K562 (cell line): Measurements from ENCODE around the gene SOWAHA. TPM values are rescaled to one million over a fixed set of nuclear protein-coding genes. Genes with fewer than 3 reads are reported as not detected.

Experiments used
- ATAC-seq: fragments of 200-7000 bp; cut with Tn5 transposase; 3 replicates; pipeline ENCODE4 v1.9.1; 2020; ENCODE audit warnings: moderate library complexity
- BruUV-seq: library from RNA; stranded (reverse); fragments of 400-500 nt; replicated peaks from 2 replicates; lab custom pipeline; 2021; lab: Mats Ljungman, UMichigan
- CTCF ChIA-PET: fragments of 300-600 bp; formaldehyde crosslinking; extraction: SDS; loops from one replicate; lab custom pipeline; 2021; ENCODE audit warnings: low intra/inter-chr PET ratio; lab: Yijun Ruan, JAX
- POLR2A ChIA-PET: fragments of 300-600, 350-650 bp; sonication (Branson Sonifier 250); formaldehyde crosslinking; extraction: SDS; loops from one replicate; lab custom pipeline; 2021; ENCODE audit warnings: antibody characterized with exemption, inconsistent platforms; lab: Yijun Ruan, JAX
- DNase-seq, 4 experiments: peaks; one replicate each; pipeline versions ENCODE4 v3.0.0 to v3.0.0-alpha.2; 2011 to 2018; ENCODE audit warnings: low spot score in 3 of 4, mixed read lengths in 3 of 4; ENCODE audit errors: extremely low read depth in 1 of 4
- FAIRE-seq: peaks from 2 replicates; lab custom pipeline; 2011; peaks lifted over from hg19 to GRCh38; lab: Jason Lieb, UNC
- H2AFZ ChIP-seq: 2 replicates; pipeline ENCODE4 v1.6.0; 2011; ENCODE audit warnings: low read depth, low read length, control low read depth, inconsistent platforms
- H3K27ac ChIP-seq: fragments of 200-600 bp; 3 replicates; pipeline ENCODE4 v1.8.0; 2011; ENCODE audit warnings: low read depth, mild to moderate bottlenecking, control low read depth, inconsistent platforms, low read length, moderate library complexity, mixed read lengths; ENCODE audit errors: extremely low read depth
- H3K27me3 ChIP-seq, 2 experiments: fragments of 300-600 bp in 1 of 2; 2 replicates in 1 of 2; 3 replicates in 1 of 2; pipeline versions ENCODE4 v1.6.0 to v1.8.0; 2011; ENCODE audit warnings: inconsistent platforms in 2 of 2, low read length in 2 of 2, mild to moderate bottlenecking in 1 of 2, mixed read lengths in 1 of 2, moderate library complexity in 1 of 2; ENCODE audit not compliant: control insufficient read depth in 2 of 2, insufficient read depth in 2 of 2
- H3K36me3 ChIP-seq: fragments of 300-600 bp; 3 replicates; pipeline ENCODE4 v1.8.0; 2011; ENCODE audit warnings: mild to moderate bottlenecking, low read length, inconsistent platforms; ENCODE audit not compliant: control insufficient read depth, insufficient read depth
- H3K4me1 ChIP-seq, 2 experiments: fragments of 200-600 bp in 1 of 2; replicated peaks in 1 of 2; 2 replicates in 1 of 2; 3 replicates in 1 of 2; pipeline versions ENCODE4 v1.5.1 to v1.8.0; 2011; ENCODE audit warnings: inconsistent platforms in 2 of 2, low read length in 2 of 2, mild to moderate bottlenecking in 1 of 2, mixed read lengths in 1 of 2, moderate library complexity in 1 of 2; ENCODE audit not compliant: control insufficient read depth in 2 of 2, insufficient read depth in 2 of 2
- H3K4me2 ChIP-seq: 2 replicates; pipeline ENCODE4 v1.6.1; 2011; ENCODE audit warnings: low read length, control low read depth, inconsistent platforms, mixed read lengths; ENCODE audit not compliant: insufficient read depth
- H3K4me3 ChIP-seq: fragments of 200-600 bp; sonication (generic), shearing (Covaris generic); 2 replicates; pipeline ENCODE4 v1.5.1; 2016; ENCODE audit warnings: control low read depth, inconsistent platforms
- H3K79me2 ChIP-seq: fragments of 200-600 bp; 3 replicates; pipeline ENCODE4 v1.8.0; 2011; ENCODE audit warnings: low read length, inconsistent platforms; ENCODE audit not compliant: control insufficient read depth, insufficient read depth
- H3K9ac ChIP-seq, 2 experiments: 2 replicates each; pipeline versions ENCODE4 v1.6.0 to v1.6.1; 2011; ENCODE audit warnings: low read depth in 2 of 2, low read length in 2 of 2, control low read depth in 1 of 2, inconsistent platforms in 1 of 2, mild to moderate bottlenecking in 1 of 2, mixed read lengths in 1 of 2; ENCODE audit not compliant: insufficient read depth in 1 of 2
- H3K9me1 ChIP-seq: one replicate; pipeline ENCODE4 v1.6.0; 2011; ENCODE audit warnings: inconsistent platforms, mild to moderate bottlenecking, low read length, moderate library complexity; ENCODE audit not compliant: control insufficient read depth, insufficient read depth
- H3K9me3 ChIP-seq: replicated peaks from 2 replicates; pipeline ENCODE4 v1.5.1; 2011; ENCODE audit warnings: low read depth, low read length, inconsistent platforms; ENCODE audit not compliant: control insufficient read depth, insufficient read depth
- H4K20me1 ChIP-seq: replicated peaks from 2 replicates; pipeline ENCODE4 v1.6.1; 2011; ENCODE audit warnings: low read length, inconsistent platforms, mixed read lengths; ENCODE audit not compliant: control insufficient read depth, insufficient read depth
- ARHGAP35 ChIP-seq: fragments of 450-650 bp; IDR thresholded peaks from 2 replicates; pipeline ENCODE4 v1.6.1; 2018; ENCODE audit not compliant: partially characterized antibody
- BDP1 ChIP-seq: IDR thresholded peaks from 3 replicates; pipeline ENCODE4 v1.6.1; 2011; ENCODE audit not compliant: insufficient read length, insufficient read depth
- ELF4 ChIP-seq: fragments of 450-650 bp; formaldehyde crosslinking; IDR thresholded peaks from 2 replicates; pipeline ENCODE4 v1.4.0; 2022; ENCODE audit warnings: missing genetic modification characterization
- JUNB ChIP-seq: fragments of 450-650 bp; formaldehyde crosslinking; conservative IDR thresholded peaks from 2 replicates; pipeline ENCODE4 v1.4.0; 2020; ENCODE audit warnings: mild to moderate bottlenecking
- MED1 ChIP-seq: sonication (generic); formaldehyde crosslinking; IDR thresholded peaks from 2 replicates; pipeline ENCODE4 v1.8.1; 2023; ENCODE audit warnings: missing genetic modification reagents, borderline replicate concordance
- PCBP2 ChIP-seq: fragments of 200-400 bp; formaldehyde crosslinking; IDR thresholded peaks from 2 replicates; pipeline ENCODE4 v1.6.1; 2018; ENCODE audit warnings: low read length, low read depth, mild to moderate bottlenecking, moderate library complexity; ENCODE audit not compliant: poor library complexity, severe bottlenecking
- RBM22 ChIP-seq: fragments of 200-400 bp; formaldehyde crosslinking; IDR thresholded peaks from 2 replicates; pipeline ENCODE4 v1.6.1; 2018; ENCODE audit warnings: low read length, low read depth; ENCODE audit not compliant: poor library complexity, severe bottlenecking
- SAP30 ChIP-seq: fragments of 200-600 bp; sonication (generic); IDR thresholded peaks from 2 replicates; pipeline ENCODE4 v1.6.1; 2012; ENCODE audit warnings: borderline replicate concordance, low read depth, mild to moderate bottlenecking, moderate library complexity, low read length, control low read depth, inconsistent platforms; ENCODE audit not compliant: insufficient read depth, poor library complexity, severe bottlenecking
- TEAD4 ChIP-seq, 2 experiments: sonication (generic) in 1 of 2; formaldehyde crosslinking in 1 of 2; IDR thresholded peaks; 2 replicates each; pipeline versions ENCODE4 v1.6.1 to v1.8.0; 2012 to 2022; ENCODE audit warnings: borderline replicate concordance in 1 of 2, inconsistent platforms in 1 of 2, low read length in 1 of 2, mild to moderate bottlenecking in 1 of 2, missing genetic modification reagents in 1 of 2
- TFAM ChIP-seq: fragments of 250-450 bp; sonication (Bioruptor Pico); conservative IDR thresholded peaks from 2 replicates; pipeline ENCODE4 v1.5.0; 2021; ENCODE audit warnings: mild to moderate bottlenecking, moderate library complexity
- TGIF2 ChIP-seq: sonication (generic); formaldehyde crosslinking; IDR thresholded peaks from 2 replicates; pipeline ENCODE4 v1.8.1; 2022; ENCODE audit warnings: mild to moderate bottlenecking, missing genetic modification reagents, moderate library complexity
- ZNF232 ChIP-seq: sonication (generic); formaldehyde crosslinking; IDR thresholded peaks from 2 replicates; pipeline ENCODE4 v1.8.0; 2022; ENCODE audit warnings: mild to moderate bottlenecking, missing genetic modification reagents
- ZNF445 ChIP-seq: fragments of 250-450 bp; sonication (Bioruptor Pico); IDR thresholded peaks from 2 replicates; pipeline ENCODE4 v1.4.0; 2020; ENCODE audit warnings: low read depth, mild to moderate bottlenecking, moderate library complexity
- ZNF695 ChIP-seq: fragments of 450-650 bp; formaldehyde crosslinking; IDR thresholded peaks from 2 replicates; pipeline ENCODE4 v1.4.0; 2020; ENCODE audit warnings: mild to moderate bottlenecking, moderate library complexity
- WGBS: fragments of 100-300 bp; shearing (Covaris generic); methylation state at CpG from one replicate; pipeline ENCODE4 v1.1.6; 2016; ENCODE audit warnings: low coverage, mixed read lengths; ENCODE audit not compliant: insufficient coverage; ENCODE audit errors: missing lambda C conversion rate; 5-methylcytosine and 5-hydroxymethylcytosine counted together
- in situ Hi-C: fragments of 300-500 bp; cut with MboI; formaldehyde crosslinking; loops from 4 replicates; pipeline ENCODE4 v1.15.0; 2018; ENCODE audit warnings: inconsistent platforms, mixed read lengths
- intact Hi-C: fragments of 100-400 bp; cut with micrococcal nuclease; formaldehyde crosslinking; loops from 2 replicates; pipeline ENCODE4 v1.14.2; 2022
- polyA plus RNA-seq, 8 experiments: library from polyadenylated mRNA; depleted of rRNA in 4 of 8; stranded (reverse) in 5 of 8; unstranded in 3 of 8; fragments of >200 nt; fragmentation: Nextera tagmentation in 2 of 8; fragmentation: Illumina TruSeq in 1 of 8; extraction: Ambion mirVana in 2 of 8; extraction: Trizol in 1 of 8; gene quantifications; 2 replicates each; pipeline versions ENCODE4 v1.2.1 to v1.2.3, GENCODE V29; 2011 to 2014; ENCODE audit warnings: inconsistent platforms in 1 of 8, missing spikeins in 1 of 8
- total RNA-seq, 7 experiments: library from RNA; depleted of rRNA in 6 of 7; stranded (reverse); fragments of >200 nt in 6 of 7; fragmentation: Illumina TruSeq in 2 of 7; extraction: Trizol in 2 of 7; gene quantifications; 2 replicates each; pipeline versions ENCODE4 v1.2.1 to v1.2.3, GENCODE V29; 2011 to 2021; ENCODE audit warnings: low replicate concordance in 1 of 7
- TF ChIP-seq, protein P1 (sequence below): fragments of 450-650 bp; conservative IDR thresholded peaks from 2 replicates; pipeline ENCODE4 v1.6.1; 2016; ENCODE audit warnings: missing genetic modification characterization, low read depth, mild to moderate bottlenecking, missing compliant biosample characterization, moderate library complexity
- TF ChIP-seq, protein P2 (sequence below): fragments of 250-450 bp; sonication (Bioruptor Pico); IDR thresholded peaks from 2 replicates; pipeline ENCODE4 v1.5.0; 2022; ENCODE audit warnings: mild to moderate bottlenecking
- TF ChIP-seq, protein P3 (sequence below): fragments of 200-800 bp; sonication (Bioruptor generic); IDR thresholded peaks from 2 replicates; pipeline ENCODE4 v1.6.1; 2017; ENCODE audit warnings: missing genetic modification characterization, missing compliant biosample characterization

SOWAHA gene
- total and polyA plus RNA-seq, 9 of the 15 experiments (the other 6 are each of a cell fraction or from before 2014, with no cell fraction given): not detected

DNA sequence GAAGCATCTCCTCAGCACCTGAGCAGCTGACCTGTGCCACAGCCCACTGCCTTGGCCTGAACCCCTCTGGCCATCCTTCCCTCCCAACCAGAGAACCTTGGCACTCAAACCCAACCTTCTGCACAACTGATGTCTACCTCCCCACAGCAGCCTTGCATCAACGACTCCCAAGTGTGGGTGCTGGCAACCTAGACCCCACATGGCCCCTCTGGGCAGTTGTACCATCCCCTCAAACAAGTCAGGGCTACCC is 46.4 kb upstream of the SOWAHA start:
- POLR2A ChIA-PET: interaction anchor here (0.6 to 3.5 kb wide), 5 partner anchors 9 to 281 kb away, joined by 3 to 22 read pairs (median 4); no protein-coding TSS in a partner anchor

More for the DNA sequence above, 46.4 kb upstream of the SOWAHA start:
- Histone ChIP-seq H3K79me2 (peaks cover 52% of the 10 kb centered on the region), H3K4me1 (peaks cover 7 to 14% of the 10 kb centered on the region in 2 experiments; a peak in 3 of 5 replicates), H3K27me3 (no peaks in the 10 kb centered on the region), H3K9me1 (no peaks in the 10 kb centered on the region), H3K9me3 (no peaks in the 10 kb centered on the region), H3K9ac (no peak overlapping the region)
- ATAC-seq: no peak
- TF ChIP-seq SAP30: no peak
- no peak for TF ChIP-seq ZNF232 (CRISPR knock-in tag)
- TF ChIP-seq, protein P1, sequence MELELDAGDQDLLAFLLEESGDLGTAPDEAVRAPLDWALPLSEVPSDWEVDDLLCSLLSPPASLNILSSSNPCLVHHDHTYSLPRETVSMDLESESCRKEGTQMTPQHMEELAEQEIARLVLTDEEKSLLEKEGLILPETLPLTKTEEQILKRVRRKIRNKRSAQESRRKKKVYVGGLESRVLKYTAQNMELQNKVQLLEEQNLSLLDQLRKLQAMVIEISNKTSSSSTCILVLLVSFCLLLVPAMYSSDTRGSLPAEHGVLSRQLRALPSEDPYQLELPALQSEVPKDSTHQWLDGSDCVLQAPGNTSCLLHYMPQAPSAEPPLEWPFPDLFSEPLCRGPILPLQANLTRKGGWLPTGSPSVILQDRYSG (tag): no peak
- no peak for TF ChIP-seq PCBP2
- no peak for TF ChIP-seq ZNF695 (CRISPR knock-in tag)
- no peak for TF ChIP-seq TGIF2
- TF ChIP-seq ZNF445 (CRISPR knock-in tag): no peak
- no peak for TF ChIP-seq ARHGAP35
- no peak for TF ChIP-seq JUNB (CRISPR knock-in tag)
- TF ChIP-seq RBM22: no peak
- no peak for TF ChIP-seq MED1 (CRISPR knock-in tag)
- no peak for TF ChIP-seq ELF4 (CRISPR knock-in tag)
- no peak for TF ChIP-seq BDP1
- no peak for TF ChIP-seq TEAD4 (IDR thresholded peaks at IDR 0.05; ENCODE audit: low read length)
- TF ChIP-seq TEAD4 (CRISPR knock-in tag; IDR thresholded peaks at IDR 0.05; ENCODE audit: borderline replicate concordance): no peak
- TF ChIP-seq, protein P2, sequence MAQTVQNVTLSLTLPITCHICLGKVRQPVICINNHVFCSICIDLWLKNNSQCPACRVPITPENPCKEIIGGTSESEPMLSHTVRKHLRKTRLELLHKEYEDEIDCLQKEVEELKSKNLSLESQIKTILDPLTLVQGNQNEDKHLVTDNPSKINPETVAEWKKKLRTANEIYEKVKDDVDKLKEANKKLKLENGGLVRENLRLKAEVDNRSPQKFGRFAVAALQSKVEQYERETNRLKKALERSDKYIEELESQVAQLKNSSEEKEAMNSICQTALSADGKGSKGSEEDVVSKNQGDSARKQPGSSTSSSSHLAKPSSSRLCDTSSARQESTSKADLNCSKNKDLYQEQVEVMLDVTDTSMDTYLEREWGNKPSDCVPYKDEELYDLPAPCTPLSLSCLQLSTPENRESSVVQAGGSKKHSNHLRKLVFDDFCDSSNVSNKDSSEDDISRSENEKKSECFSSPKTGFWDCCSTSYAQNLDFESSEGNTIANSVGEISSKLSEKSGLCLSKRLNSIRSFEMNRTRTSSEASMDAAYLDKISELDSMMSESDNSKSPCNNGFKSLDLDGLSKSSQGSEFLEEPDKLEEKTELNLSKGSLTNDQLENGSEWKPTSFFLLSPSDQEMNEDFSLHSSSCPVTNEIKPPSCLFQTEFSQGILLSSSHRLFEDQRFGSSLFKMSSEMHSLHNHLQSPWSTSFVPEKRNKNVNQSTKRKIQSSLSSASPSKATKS (CRISPR knock-in tag): no peak
- TF ChIP-seq TFAM: no peak
- TF ChIP-seq, protein P3, sequence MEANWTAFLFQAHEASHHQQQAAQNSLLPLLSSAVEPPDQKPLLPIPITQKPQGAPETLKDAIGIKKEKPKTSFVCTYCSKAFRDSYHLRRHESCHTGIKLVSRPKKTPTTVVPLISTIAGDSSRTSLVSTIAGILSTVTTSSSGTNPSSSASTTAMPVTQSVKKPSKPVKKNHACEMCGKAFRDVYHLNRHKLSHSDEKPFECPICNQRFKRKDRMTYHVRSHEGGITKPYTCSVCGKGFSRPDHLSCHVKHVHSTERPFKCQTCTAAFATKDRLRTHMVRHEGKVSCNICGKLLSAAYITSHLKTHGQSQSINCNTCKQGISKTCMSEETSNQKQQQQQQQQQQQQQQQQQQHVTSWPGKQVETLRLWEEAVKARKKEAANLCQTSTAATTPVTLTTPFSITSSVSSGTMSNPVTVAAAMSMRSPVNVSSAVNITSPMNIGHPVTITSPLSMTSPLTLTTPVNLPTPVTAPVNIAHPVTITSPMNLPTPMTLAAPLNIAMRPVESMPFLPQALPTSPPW (CRISPR knock-in tag): no peak
- TF ChIP-seq, all 486 proteins: peak for 0
- in situ Hi-C loops: no loop called here
- H3K4me2 ChIP-seq: no peak overlapping the region
- H3K36me3 ChIP-seq: peaks cover 79% of the 10 kb centered on the region; the same call in 2 of the 3 replicates
- BruUV-seq: no TSS peak
- H4K20me1 ChIP-seq: peaks cover 16% of the 10 kb centered on the region
- DNase-seq (no peak), FAIRE-seq (no peak)
- CTCF ChIA-PET: no interaction called here
- H3K4me3 ChIP-seq: no peak overlapping the region
- intact Hi-C loops: no loop called here
- no peak overlapping the region for H2AFZ ChIP-seq
- WGBS: 85% methylated on average over 1 of the region's 1 CpG
- H3K27ac ChIP-seq: no peak overlapping the region
